RCC 7860 (cell line): ENCODE measurements around the gene MUS81.

ENCODE experiments used
- DNase-seq: peaks from one replicate; pipeline ENCODE4 v3.0.0-alpha.2; 2015; ENCODE audit warnings: low spot score
- FAIRE-seq: peaks from 2 replicates; lab custom pipeline; 2012; peaks lifted over from hg19 to GRCh38; lab: Jason Lieb, UNC

The MUS81 gene

GRCh38 chr11:65871811-65872548 is 11.7 kb downstream of the MUS81 start:
- DNase-seq (no peak), FAIRE-seq (no peak)

DNA sequence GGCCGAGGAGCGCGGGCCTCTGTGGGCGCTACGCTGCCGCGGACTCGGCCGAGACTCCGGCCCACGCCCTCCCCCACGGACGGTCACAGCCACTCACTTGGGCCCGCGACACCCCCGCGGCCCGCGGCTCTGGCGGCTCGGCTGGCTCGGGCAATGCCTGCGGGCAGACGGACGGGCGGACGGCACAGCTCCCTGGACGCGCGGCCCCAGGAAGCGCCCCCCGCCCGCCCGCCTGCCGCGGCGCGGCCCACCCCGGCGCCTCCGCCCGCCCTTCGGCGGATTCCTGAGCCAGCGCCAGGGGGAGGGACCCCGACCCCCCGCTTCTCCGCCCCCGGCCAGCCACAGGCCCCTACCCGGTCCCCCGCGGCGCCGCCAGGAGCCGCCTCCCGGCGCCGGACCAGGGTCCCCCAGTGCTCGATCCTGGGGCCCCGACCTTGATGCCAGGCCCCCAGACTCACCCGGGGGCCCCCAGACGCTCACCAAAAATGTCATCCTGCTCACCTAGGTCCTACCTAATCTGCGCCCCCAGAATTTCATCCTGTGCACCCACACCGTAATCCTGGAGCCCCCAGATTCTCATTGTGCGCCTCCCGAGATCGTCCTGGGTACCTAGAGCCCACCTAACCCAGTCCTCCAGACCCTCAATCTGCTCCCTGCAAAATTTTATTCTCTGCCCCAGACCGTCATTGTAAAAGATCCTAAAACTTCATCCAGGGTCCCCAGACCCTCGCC is 12.5 kb downstream of the MUS81 start, which contains the start of gene EFEMP2:
EFEMP2 (minus strand) TSS at position 215 of the 732 bp plus-strand sequence. CDS start 446 bp downstream, outside the sequence.
- no peak for DNase-seq
- no peak for FAIRE-seq

- peak; percentile 55 for FAIRE-seq
These were observed 13.3 kb downstream of the MUS81 start for GRCh38 chr11:65873318-65874156.

DNA sequence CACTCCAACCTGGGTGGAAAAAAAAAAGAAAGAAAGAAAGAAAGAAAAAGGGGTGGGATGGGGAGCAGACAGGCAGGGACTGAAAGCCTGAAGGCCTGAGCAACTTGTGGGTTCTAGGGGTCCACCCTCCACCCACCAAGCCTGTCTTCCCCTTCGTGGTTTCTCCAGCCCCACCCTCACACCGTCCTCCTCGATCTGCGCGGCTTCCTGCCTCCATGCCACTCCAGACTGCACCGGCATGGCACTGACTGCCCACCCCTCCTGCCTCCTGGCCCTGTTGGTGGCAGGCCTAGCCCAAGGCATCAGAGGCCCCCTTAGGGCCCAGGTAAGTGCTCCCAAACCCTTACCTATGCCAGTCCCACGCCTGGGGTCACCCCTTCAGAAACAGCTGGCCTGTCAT is 19.4 kb downstream of the MUS81 start, which contains the start of gene CTSW:
CTSW (plus strand) TSS at position 221 of the 400 bp plus-strand sequence; CDS start at position 239, 18 bp downstream.
- DNase-seq = no peak
- FAIRE-seq = no peak

More at GRCh38 chr11:65873318-65874156, 13.3 kb downstream of the MUS81 start:
- DNase-seq = peak; percentile 77

- no peak for FAIRE-seq
- DNase-seq = no peak
These were observed 19.8 kb downstream of the MUS81 start for GRCh38 chr11:65880027-65880426.

GRCh38 chr11:65880844-65881421 is 20.7 kb downstream of the MUS81 start:
- DNase-seq (peak; percentile 76), FAIRE-seq (no peak)

DNA sequence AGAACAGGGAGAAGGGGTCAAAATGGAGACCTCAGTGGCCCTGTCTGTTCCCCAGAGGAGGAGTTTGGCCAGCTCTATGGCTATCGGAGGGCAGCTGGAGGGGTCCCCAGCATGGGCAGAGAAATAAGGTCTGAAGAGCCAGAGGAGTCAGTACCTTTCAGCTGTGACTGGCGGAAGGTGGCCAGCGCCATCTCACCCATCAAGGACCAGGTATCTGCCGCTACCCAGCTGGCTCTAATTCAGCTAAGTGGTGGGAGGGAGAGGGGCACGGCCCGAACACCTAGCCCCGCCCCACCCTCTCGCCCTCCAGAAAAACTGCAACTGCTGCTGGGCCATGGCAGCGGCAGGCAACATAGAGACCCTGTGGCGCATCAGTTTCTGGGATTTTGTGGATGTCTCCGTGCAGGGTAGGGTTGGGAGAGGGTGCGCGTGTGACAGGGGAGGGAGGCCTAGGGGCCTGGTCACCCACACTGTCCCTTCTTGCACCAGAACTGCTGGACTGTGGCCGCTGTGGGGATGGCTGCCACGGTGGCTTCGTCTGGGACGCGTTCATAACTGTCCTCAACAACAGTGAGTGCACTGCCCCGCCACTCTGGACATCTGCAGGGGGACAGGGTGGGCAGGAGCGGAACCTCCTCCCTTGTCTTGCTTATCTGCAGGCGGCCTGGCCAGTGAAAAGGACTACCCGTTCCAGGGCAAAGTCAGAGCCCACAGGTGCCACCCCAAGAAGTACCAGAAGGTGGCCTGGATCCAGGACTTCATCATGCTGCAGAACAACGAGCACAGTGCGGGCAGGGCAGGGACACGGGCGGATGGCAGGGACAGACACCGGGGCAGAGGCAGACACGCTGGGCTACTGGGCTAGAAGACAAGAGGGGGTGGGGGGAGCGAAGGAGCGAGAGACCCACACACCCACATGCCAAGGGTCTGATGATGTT is 22.2 kb downstream of the MUS81 start:
- FAIRE-seq (no peak), DNase-seq (no peak)

DNA sequence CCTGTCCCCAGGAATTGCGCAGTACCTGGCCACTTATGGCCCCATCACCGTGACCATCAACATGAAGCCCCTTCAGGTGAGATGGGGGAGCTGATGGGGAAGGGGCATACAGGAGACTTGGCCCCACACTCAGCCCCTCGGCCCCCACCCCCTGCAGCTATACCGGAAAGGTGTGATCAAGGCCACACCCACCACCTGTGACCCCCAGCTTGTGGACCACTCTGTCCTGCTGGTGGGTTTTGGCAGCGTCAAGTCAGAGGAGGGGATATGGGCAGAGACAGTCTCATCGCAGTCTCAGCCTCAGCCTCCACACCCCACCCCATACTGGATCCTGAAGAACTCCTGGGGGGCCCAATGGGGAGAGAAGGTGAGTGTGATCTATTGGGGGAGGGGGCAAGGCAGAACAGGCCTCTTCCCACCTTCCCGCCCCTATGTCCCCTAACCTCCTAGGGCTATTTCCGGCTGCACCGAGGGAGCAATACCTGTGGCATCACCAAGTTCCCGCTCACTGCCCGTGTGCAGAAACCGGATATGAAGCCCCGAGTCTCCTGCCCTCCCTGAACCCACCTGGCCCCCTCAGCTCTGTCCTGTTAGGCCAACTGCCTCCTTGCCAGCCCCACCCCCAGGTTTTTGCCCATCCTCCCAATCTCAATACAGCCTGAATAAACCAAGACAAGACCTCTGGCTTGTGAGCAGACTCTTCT is 23.0 kb downstream of the MUS81 start:
- FAIRE-seq = no peak
- no peak for DNase-seq

DNA sequence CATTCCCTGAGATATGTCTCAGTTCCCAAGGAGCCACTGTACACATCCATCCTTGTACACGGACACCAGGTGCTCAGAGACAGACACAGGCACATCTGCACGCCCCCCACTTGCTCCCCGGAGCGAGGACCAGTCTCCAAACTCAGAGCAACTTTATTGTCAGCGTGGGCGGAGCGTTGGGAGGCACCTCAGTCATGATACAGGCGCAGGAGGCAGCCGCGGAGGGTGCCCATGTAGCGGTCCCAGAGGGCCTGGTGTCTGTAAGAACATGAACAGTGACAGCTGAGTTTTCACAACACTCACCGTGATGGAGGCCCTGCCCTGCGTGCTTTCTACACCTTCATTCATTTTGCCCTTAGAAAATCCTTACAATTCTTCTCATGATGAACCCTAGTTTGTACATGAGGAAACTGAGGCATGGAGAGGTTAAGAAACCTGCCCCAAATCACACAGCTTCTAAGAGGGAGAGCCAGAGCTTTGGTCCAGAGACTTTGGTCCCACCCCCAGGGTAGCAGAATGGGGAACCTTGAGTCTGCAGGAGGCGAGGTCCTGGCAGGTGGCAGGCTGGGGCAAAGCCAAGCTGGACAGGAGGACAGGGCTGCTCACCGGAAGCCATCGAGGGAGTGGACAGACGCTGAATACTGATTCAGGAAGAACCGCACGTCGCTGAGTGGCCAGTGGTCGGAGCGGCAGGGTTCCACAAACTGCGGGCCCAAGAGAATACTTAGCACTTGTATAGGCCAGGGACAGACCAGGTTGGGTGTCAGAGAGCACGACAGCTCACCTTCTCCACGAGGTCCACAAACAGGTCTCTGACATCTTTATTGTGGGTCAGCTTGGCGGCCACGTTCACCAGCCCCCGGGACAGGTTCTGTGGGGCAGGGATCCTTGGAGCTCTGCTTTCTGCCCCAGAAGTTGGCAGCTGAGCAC is 23.8 kb downstream of the MUS81 start:
- FAIRE-seq (no peak), DNase-seq (no peak)

DNA sequence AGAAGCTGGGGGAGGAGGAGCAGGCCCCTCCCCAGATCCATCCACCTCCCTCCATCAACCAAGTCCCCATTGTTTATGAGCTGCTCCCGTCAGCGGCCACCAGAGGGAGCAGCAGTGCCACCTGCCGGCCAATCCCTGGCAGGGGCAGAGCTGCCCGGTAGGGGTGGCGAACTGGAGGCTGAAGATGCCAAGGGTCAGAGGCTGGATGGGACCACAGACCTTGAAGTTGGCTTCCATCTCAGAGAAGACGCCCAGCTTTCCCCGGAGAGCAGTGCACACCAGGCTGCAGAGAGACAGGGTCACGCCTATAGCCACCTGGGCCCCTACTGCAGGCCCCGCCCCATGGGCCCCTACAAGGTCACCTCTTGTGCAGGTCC is 24.5 kb downstream of the MUS81 start:
- peak; percentile 51 for DNase-seq
- FAIRE-seq = no peak

- DNase-seq (no peak), FAIRE-seq (no peak)
These were observed 25.0 kb downstream of the MUS81 start for GRCh38 chr11:65885231-65885630.

GRCh38 chr11:65885808-65886536 is 25.7 kb downstream of the MUS81 start:
- FAIRE-seq (no peak), DNase-seq (no peak)

GRCh38 chr11:65886826-65887722 is 26.8 kb downstream of the MUS81 start:
- FAIRE-seq (no peak), DNase-seq (no peak)

DNA sequence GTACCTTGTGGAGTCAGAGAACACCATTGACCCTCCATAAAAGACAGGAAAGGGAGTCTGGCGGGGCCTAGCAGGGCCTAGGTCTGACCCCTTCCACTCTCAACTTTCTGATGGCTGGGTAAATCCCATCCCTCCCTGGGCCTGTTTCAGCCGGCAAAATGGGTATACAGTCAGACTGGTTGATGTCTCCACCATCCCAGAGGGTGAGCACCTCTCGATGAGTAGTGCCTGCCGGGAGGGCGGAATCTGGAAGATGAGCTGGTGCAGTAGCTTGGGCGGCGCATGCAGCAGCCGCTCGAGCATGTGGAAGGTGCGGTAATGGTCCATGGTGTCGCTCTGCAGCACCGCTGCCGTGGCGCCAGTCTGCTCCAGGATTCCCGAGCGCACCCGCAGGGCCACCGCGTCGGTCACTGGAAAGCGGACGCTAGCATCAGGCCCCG is 27.5 kb downstream of the MUS81 start:
- DNase-seq (peak; percentile 35), FAIRE-seq (no peak)

GRCh38 chr11:65888163-65888814 is 28.1 kb downstream of the MUS81 start, which contains the start of gene FIBP:
Gene FIBP (minus strand): TSS chr11:65888471. CDS start chr11:65888418, 53 bp downstream.
- FAIRE-seq = no peak
- DNase-seq = peak; percentile 88
